PFSK-1 (cell line): ENCODE data around the gene GNG12.

Experiments used
- POLR2AphosphoS5 ChIP-seq: IDR thresholded peaks from 2 replicates; pipeline ENCODE4 v1.6.1; 2012; ENCODE audit warnings: low read depth, mild to moderate bottlenecking, control low read depth, low read length, moderate library complexity
- SIN3A ChIP-seq: IDR thresholded peaks from 2 replicates; pipeline ENCODE4 v1.6.1; 2012; ENCODE audit warnings: mild to moderate bottlenecking, low read length, moderate library complexity, borderline replicate concordance; ENCODE audit not compliant: insufficient read depth

- no peak for TF ChIP-seq POLR2AphosphoS5
- no peak for TF ChIP-seq SIN3A
Observed at GRCh38 chr1:67824766-67825165, 8.5 kb downstream of the GNG12 start.
